Natural killer cell treated with Interleukin-12 subunit alpha and Interleukin-12 subunit beta and Interleukin-15 and Interleukin-18, amount 100 ng/mL, for 72 hours (primary cell): Measurements from ENCODE around the gene CENPC. TPM values are rescaled to one million over a fixed set of nuclear protein-coding genes. Genes with fewer than 3 reads are reported as not detected.
"Not testable (repeated sequence)": the region's sequence is repeated elsewhere in the genome, so short reads cannot be mapped to it uniquely, and the experiment has no call there.

Source experiments
- ATAC-seq, 2 donors: fragments of 150-1000 bp; cut with Tn5 transposase in 1 of 2; sonication (Bioruptor Pico), chemical (Tn5 transposase) in 1 of 2; 2 replicates each; pipeline ENCODE4 v1.10.0; 2021
- DNase-seq: peaks from one replicate; pipeline ENCODE4 v3.0.0; 2022; ENCODE audit warnings: low spot score
- H3K27ac Mint-ChIP-seq, 2 donors: 1 replicate in 1 of 2; 2 replicates in 1 of 2; pipeline ENCODE4 v1.8.0; 2022; ENCODE audit warnings: mixed read lengths in 2 of 2, mild to moderate bottlenecking in 1 of 2, moderate library complexity in 1 of 2
- H3K27me3 Mint-ChIP-seq, 2 donors: 1 replicate in 1 of 2; 2 replicates in 1 of 2; pipeline ENCODE4 v1.8.0; 2022; ENCODE audit warnings: mixed read lengths in 2 of 2
- H3K36me3 Mint-ChIP-seq: one replicate; pipeline ENCODE4 v1.8.0; 2022; ENCODE audit warnings: mixed read lengths
- H3K4me1 Mint-ChIP-seq, 2 donors: 1 replicate in 1 of 2; 2 replicates in 1 of 2; pipeline ENCODE4 v1.8.0; 2022; ENCODE audit warnings: low read depth in 2 of 2, mixed read lengths in 2 of 2, mild to moderate bottlenecking in 1 of 2
- H3K4me3 Mint-ChIP-seq: one replicate; pipeline ENCODE4 v1.8.0; 2022; ENCODE audit warnings: mixed read lengths
- H3K9me3 Mint-ChIP-seq: 2 replicates; pipeline ENCODE4 v1.8.0; 2022; ENCODE audit warnings: mixed read lengths
- total RNA-seq, 2 donors: library from RNA; stranded (reverse); gene quantifications; one replicate each; pipeline ENCODE4 v1.2.3, GENCODE V29; 2022

The CENPC gene
- total RNA-seq, 2 donors from 2014 or later, result 31.5 to 43.5 TPM

- Mint-ChIP-seq H3K4me3 (no peak overlapping the region), H3K4me1 (peaks cover 6 to 16% of the 10 kb centered on the region in 2 donors), H3K36me3 (peaks cover 9% of the 10 kb centered on the region), H3K27ac (no peak overlapping the region), H3K9me3 (no peaks in the 10 kb centered on the region), H3K27me3 (no peaks in the 10 kb centered on the region)
- DNase-seq (no peak), ATAC-seq (no peak)
These were observed 93.8 kb downstream of the CENPC start for GRCh38 chr4:67451464-67451863.

- DNase-seq (no peak), ATAC-seq (no peak)
- Mint-ChIP-seq H3K9me3 (no peaks in the 10 kb centered on the region), H3K36me3 (peaks cover 9% of the 10 kb centered on the region), H3K4me3 (no peak overlapping the region), H3K27ac (no peak overlapping the region), H3K4me1 (peaks cover 6 to 16% of the 10 kb centered on the region in 2 donors), H3K27me3 (no peaks in the 10 kb centered on the region)
These were observed 96.7 kb downstream of the CENPC start for GRCh38 chr4:67448621-67449020.

DNA sequence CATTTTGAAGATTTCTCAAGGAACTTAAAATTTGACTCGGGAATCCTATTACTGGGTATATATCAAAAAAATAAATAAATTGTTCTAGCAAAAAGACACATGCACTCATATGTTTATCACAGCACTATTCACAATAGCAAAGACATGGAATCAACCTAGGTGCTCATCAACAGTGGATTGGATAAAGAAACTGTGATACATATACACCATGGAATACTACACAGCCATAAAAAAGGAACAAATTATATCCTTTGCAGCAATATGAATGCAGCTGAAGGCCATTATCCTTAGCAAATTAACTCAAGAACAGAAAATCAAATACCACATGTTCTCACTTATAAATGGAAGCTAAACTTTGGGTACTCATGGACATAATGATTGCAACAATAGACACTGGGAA is 97.4 kb downstream of the CENPC start:
- Mint-ChIP-seq H3K36me3 (peaks cover 5% of the 10 kb centered on the region), H3K27ac (no peak overlapping the region), H3K27me3 (no peaks in the 10 kb centered on the region), H3K4me1 (peaks cover 2 to 11% of the 10 kb centered on the region in 2 donors), H3K9me3 (no peaks in the 10 kb centered on the region), H3K4me3 (no peak overlapping the region)
- ATAC-seq (no peak), DNase-seq (no peak)

- H3K4me3 Mint-ChIP-seq, result no peak overlapping the region
- no peaks in the 10 kb centered on the region for H3K27me3 Mint-ChIP-seq
- DNase-seq, result no peak
- H3K9me3 Mint-ChIP-seq, result no peaks in the 10 kb centered on the region
- H3K36me3 Mint-ChIP-seq, result peaks cover 9% of the 10 kb centered on the region
- H3K4me1 Mint-ChIP-seq, result peaks cover 0 to 5% of the 10 kb centered on the region in 2 donors
- no peak for ATAC-seq
- no peak overlapping the region for H3K27ac Mint-ChIP-seq
These were observed 98.5 kb downstream of the CENPC start for GRCh38 chr4:67446811-67447210.

- peaks cover 11% of the 10 kb centered on the region for H3K36me3 Mint-ChIP-seq
- not testable (repeated sequence) for H3K27me3 Mint-ChIP-seq, H3K4me1 Mint-ChIP-seq
These were observed 99.4 kb downstream of the CENPC start for GRCh38 chr4:67445881-67446280.

GRCh38 chr4:67438975-67439374 is 106.3 kb downstream of the CENPC start:
- ATAC-seq, result no peak
- Mint-ChIP-seq H3K4me3 (no peak overlapping the region), H3K9me3 (no peaks in the 10 kb centered on the region), H3K27ac (no peak overlapping the region), H3K4me1 (peaks cover 13 to 14% of the 10 kb centered on the region in 2 donors), H3K36me3 (peaks cover 28% of the 10 kb centered on the region), H3K27me3 (no peaks in the 10 kb centered on the region)
- no peak for DNase-seq

More at GRCh38 chr4:67445881-67446280, 99.4 kb downstream of the CENPC start:
- not testable (repeated sequence) for H3K4me3 Mint-ChIP-seq, DNase-seq, ATAC-seq, H3K9me3 Mint-ChIP-seq
- H3K27ac Mint-ChIP-seq, result peak overlapping the region in 1 of 2 donors; percentile 32

DNA sequence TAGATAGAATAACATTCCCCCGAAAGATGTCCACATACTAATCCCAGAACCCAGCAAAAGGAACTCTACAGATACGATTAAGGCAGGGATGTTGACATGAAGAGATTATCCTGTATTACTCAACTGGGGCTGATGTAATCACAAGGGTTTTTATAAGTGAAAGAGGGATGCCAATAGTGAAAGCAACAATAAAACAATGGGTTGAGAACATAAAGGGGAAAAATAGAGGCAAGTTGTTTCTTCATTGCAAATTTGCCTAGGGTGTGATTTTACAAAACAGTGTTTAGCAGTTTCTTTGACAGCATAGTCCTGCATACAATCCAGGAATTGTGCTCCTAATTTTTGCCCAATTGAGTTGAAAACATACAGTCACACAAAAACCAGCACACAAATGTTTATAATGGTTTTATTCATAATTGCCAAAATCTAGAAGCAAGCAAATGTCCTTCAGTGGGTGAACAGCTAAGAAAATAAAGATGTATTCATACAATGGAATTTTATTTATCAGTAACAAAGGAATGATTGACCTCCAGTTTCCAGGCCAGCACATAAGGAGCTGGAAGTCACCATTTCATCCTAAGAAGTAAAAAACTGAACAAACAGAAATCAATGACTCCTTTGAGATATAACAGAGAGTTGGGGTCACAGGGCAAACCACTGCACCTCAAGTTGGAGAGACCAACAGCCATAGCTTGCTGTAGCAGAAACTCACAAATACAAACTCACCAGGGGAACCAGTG is 107.2 kb downstream of the CENPC start:
- Mint-ChIP-seq H3K36me3 (peaks cover 31% of the 10 kb centered on the region), H3K27ac (peak overlapping the region in 1 of 2 donors; percentile 21), H3K4me1 (peaks cover 13 to 14% of the 10 kb centered on the region in 2 donors), H3K27me3 (no peaks in the 10 kb centered on the region), H3K4me3 (no peak overlapping the region), H3K9me3 (no peaks in the 10 kb centered on the region)
- ATAC-seq (peak; percentile 52 to 79), DNase-seq (no peak)

GRCh38 chr4:67436742-67437141 is 108.6 kb downstream of the CENPC start:
- Mint-ChIP-seq H3K4me1 (peaks cover 12 to 13% of the 10 kb centered on the region in 2 donors), H3K27ac (no peak overlapping the region), H3K36me3 (peaks cover 27% of the 10 kb centered on the region), H3K27me3 (no peaks in the 10 kb centered on the region), H3K4me3 (no peak overlapping the region), H3K9me3 (no peaks in the 10 kb centered on the region)
- DNase-seq, result no peak
- ATAC-seq, result no peak

- ATAC-seq, result no peak
These were observed 114.3 kb downstream of the CENPC start for GRCh38 chr4:67430989-67431388.

DNA sequence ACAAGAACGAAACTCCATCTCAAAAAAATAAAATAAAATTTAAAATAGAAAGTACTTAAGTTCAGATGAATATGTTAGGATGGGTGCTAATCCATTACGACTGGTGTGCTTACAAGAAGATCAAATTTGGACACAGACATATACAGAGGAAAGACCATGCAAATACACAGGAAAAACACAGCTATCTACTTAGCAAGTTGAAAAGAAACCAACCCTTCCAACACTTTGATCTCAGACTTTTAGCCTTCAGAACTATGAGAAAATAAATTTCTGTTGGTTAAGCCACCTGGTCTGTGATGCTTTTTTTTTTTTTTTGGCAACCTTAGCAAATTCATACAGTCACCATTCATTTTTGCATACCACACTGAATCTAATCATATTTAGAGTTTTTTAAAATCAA is 116.5 kb downstream of the CENPC start:
- ATAC-seq (no peak), DNase-seq (no peak)
- peaks cover under 1 to 7% of the 10 kb centered on the region in 2 donors for H3K27me3 Mint-ChIP-seq
- no peaks in the 10 kb centered on the region for H3K4me1 Mint-ChIP-seq
- peaks cover 3% of the 10 kb centered on the region for H3K9me3 Mint-ChIP-seq
- no peak overlapping the region for H3K27ac Mint-ChIP-seq
- H3K4me3 Mint-ChIP-seq, result no peak overlapping the region
- H3K36me3 Mint-ChIP-seq, result peaks cover 8% of the 10 kb centered on the region

More at GRCh38 chr4:67430989-67431388, 114.3 kb downstream of the CENPC start:
- no peak for DNase-seq
- H3K9me3 Mint-ChIP-seq, result no peaks in the 10 kb centered on the region
- H3K36me3 Mint-ChIP-seq, result peaks cover 13% of the 10 kb centered on the region
- no peak overlapping the region for H3K4me3 Mint-ChIP-seq
- H3K27ac Mint-ChIP-seq, result no peak overlapping the region
- no peaks in the 10 kb centered on the region for H3K4me1 Mint-ChIP-seq
- H3K27me3 Mint-ChIP-seq, result no peaks in the 10 kb centered on the region

Other genes with a start within 250 kb of the CENPC start
- gene STAP1, start 13.2 kb upstream of the CENPC start, total RNA-seq, result 1 to 10 TPM; 7.5 to 9.6 TPM
- 10 to 100 TPM; 77.8 to 90.9 TPM for gene UBA6, start 155.7 kb upstream of the CENPC start, total RNA-seq
- not detected for gene GNRHR, start 208.9 kb upstream of the CENPC start, total RNA-seq